Measurements from ENCODE around the gene ZNF653. TPM values are rescaled to one million over a fixed set of nuclear protein-coding genes. Genes with fewer than 3 reads are reported as not detected.

Gene ZNF653
- total RNA-seq, 6 experiments from 2014 or later: 2.7 to 7.0 (median 3.9) TPM

DNA sequence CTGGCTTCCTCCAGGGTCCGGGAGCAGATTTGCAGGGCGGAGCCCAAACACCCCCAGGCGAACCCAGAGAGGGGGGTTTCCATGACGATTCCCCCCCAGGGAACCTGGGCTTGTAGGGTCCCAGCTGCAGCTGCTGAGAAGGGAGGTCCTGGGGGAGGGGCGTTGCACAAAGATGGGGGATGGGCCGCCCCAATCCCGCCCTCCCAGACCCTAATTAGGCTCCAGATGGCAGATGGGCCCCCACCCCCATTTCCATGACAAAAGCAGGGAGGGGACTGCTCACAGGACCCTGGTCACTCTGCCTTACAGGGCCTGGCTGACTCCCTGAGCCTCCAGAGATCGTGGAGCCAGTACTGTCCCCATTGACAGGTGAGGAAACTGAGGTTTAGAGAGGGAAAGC lies 40.0 kb downstream of the ZNF653 start:
- WGBS (ENCODE audit: insufficient coverage, low coverage, low lambda C conversion rate, missing lambda C conversion rate): 39% methylated on average over 4 of the region's 8 CpGs
- no peaks in the 10 kb centered on the region for H3K4me1 ChIP-seq
- ATAC-seq (no peak), DNase-seq (no peak)
- H3K27ac ChIP-seq: no peak overlapping the region
- no peaks in the 10 kb centered on the region for H3K27me3 ChIP-seq
- intact Hi-C loops (cut with DNase I): no loop called here
- TF ChIP-seq POLR2A (IDR thresholded peaks at IDR 0.05): no peak
- TF ChIP-seq, protein P1, sequence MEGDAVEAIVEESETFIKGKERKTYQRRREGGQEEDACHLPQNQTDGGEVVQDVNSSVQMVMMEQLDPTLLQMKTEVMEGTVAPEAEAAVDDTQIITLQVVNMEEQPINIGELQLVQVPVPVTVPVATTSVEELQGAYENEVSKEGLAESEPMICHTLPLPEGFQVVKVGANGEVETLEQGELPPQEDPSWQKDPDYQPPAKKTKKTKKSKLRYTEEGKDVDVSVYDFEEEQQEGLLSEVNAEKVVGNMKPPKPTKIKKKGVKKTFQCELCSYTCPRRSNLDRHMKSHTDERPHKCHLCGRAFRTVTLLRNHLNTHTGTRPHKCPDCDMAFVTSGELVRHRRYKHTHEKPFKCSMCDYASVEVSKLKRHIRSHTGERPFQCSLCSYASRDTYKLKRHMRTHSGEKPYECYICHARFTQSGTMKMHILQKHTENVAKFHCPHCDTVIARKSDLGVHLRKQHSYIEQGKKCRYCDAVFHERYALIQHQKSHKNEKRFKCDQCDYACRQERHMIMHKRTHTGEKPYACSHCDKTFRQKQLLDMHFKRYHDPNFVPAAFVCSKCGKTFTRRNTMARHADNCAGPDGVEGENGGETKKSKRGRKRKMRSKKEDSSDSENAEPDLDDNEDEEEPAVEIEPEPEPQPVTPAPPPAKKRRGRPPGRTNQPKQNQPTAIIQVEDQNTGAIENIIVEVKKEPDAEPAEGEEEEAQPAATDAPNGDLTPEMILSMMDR (IDR thresholded peaks at IDR 0.05): no peak
- H3K4me3 ChIP-seq: no peak overlapping the region
- H3K36me3 ChIP-seq: no peaks in the 10 kb centered on the region
- no peaks in the 10 kb centered on the region for H3K9me3 ChIP-seq

DNA sequence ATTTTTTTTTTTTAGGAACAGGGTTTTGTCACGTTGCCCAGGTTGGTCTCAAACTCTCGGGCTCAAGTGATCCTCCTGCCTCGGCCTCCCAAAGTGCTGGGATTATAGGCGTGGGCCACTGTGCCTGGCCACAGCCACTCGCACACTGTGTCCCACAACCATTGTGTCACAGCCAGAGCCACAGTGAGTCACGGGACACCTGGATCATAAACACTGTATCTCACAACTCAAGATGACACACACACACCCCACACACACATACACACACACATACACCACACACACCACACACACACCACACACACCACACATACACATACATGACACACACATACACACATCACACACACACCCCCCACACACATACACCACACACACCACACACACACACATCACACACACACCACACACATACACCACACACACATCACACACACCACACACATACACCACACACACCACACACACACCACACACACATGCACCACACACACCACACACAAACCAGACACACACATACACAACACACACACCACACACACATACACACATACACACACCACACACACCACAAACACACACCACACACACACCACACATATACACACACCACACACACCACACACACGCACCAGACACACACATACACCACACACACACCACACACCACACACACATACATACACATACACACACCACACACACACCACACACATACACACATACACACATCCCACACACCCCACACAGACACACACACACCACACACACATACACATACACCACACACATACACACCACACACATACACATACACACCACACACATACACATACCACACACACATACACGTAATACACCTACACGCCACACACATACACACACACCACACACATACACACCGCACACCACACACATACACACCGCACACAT lies 41.0 kb downstream of the ZNF653 start:
- Histone ChIP-seq H3K9me3 (no peaks in the 10 kb centered on the region), H3K4me1 (no peaks in the 10 kb centered on the region), H3K27ac (no peak overlapping the region), H3K36me3 (no peaks in the 10 kb centered on the region), H3K4me3 (no peak overlapping the region), H3K27me3 (no peaks in the 10 kb centered on the region)
- intact Hi-C loops (cut with DNase I): no loop called here
- TF ChIP-seq, protein P1 (IDR thresholded peaks at IDR 0.05): no peak
- no peak for TF ChIP-seq POLR2A (IDR thresholded peaks at IDR 0.05)
- WGBS (ENCODE audit: insufficient coverage, low coverage, low lambda C conversion rate, missing lambda C conversion rate): 72% methylated on average over 9 of the region's 11 CpGs
- ATAC-seq: no peak
- DNase-seq: no peak

DNA sequence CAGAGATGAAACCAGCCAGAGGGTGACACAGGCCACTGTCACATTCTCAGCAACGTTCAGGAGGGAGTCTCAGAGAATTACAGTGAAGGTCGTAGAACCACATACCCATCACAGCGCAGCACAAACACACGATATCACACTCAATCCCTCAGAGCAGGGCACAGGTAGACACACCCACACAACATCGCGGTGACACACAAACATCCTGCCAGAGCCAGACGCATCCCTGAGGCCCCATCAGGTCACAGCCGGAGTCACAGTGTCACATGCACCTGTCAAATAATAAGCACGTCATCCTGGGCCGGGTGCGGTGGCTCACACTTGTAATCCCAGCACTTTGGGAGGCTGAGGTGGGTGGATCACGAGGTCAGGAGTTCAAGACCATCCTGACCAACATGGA lies 42.2 kb downstream of the ZNF653 start:
- ATAC-seq (no peak), DNase-seq (no peak)

DNA sequence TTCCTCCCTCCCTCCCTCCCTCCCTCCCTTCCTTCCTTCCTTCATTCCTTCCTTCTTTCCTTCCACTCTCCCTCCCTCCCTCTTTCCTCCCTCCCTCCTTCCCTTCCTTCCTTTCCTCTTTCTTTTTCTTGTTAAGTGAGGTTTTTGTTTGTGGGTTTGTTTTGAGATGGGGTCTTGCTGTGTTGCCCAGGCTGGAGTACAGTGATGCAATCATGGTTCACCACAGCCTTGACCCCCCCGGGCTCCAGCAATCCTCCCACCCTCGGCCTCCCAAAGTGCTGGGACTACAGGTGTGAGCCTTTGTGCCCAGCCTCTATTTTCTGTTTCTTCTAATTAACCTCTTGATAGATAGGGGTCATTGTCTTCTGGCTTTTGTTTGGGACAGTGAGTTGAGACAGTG lies 44.2 kb downstream of the ZNF653 start:
- WGBS (ENCODE audit: insufficient coverage, low coverage, low lambda C conversion rate, missing lambda C conversion rate): 4% methylated on average over 2 of the region's 2 CpGs
- H3K4me1 ChIP-seq: no peaks in the 10 kb centered on the region
- H3K36me3 ChIP-seq: no peaks in the 10 kb centered on the region
- H3K27ac ChIP-seq: no peak overlapping the region
- no peak overlapping the region for H3K4me3 ChIP-seq
- H3K27me3 ChIP-seq: no peaks in the 10 kb centered on the region
- DNase-seq (no peak), ATAC-seq (no peak)
- TF ChIP-seq, protein P1 (IDR thresholded peaks at IDR 0.05): no peak
- TF ChIP-seq POLR2A (IDR thresholded peaks at IDR 0.05): no peak
- H3K9me3 ChIP-seq: no peaks in the 10 kb centered on the region
- intact Hi-C loops (cut with DNase I): no loop called here

More for the DNA sequence above, 42.2 kb downstream of the ZNF653 start:
- no peak for TF ChIP-seq POLR2A (IDR thresholded peaks at IDR 0.05)
- TF ChIP-seq, protein P1 (IDR thresholded peaks at IDR 0.05): no peak
- intact Hi-C loops (cut with DNase I): no loop called here
- Histone ChIP-seq H3K4me1 (no peaks in the 10 kb centered on the region), H3K27ac (no peak overlapping the region), H3K36me3 (no peaks in the 10 kb centered on the region), H3K9me3 (no peaks in the 10 kb centered on the region), H3K4me3 (no peak overlapping the region), H3K27me3 (no peaks in the 10 kb centered on the region)
- 44% methylated on average over 4 of the region's 12 CpGs for WGBS (ENCODE audit: insufficient coverage, low coverage, low lambda C conversion rate, missing lambda C conversion rate)

Measured in right lobe of liver (tissue), 6 donors.